Lung (tissue), 12 donors: Measurements from ENCODE around the gene ABCG2. TPM values are rescaled to one million over a fixed set of nuclear protein-coding genes. Genes with fewer than 3 reads are reported as not detected.
A peak's percentile ranks its signal among the peaks of the same experiment; 100 is the strongest.

Experiments used
- ATAC-seq: fragments of 200-7000 bp; cut with Tn5 transposase; one replicate; pipeline ENCODE4 v1.9.1; 2020; ENCODE audit warnings: moderate number of reproducible peaks; ENCODE audit not compliant: insufficient read depth, low FRiP score
- DNase-seq, 3 donors: peaks; one replicate each; pipeline ENCODE4 v3.0.0-alpha.2; 2013 to 2017
- H3K27ac ChIP-seq, 2 donors: one replicate each; pipeline ENCODE4 v1.5.1; 2013; ENCODE audit warnings: mild to moderate bottlenecking in 2 of 2, moderate library complexity in 2 of 2, control low read depth in 1 of 2, inconsistent platforms in 1 of 2, low read depth in 1 of 2, low read length in 1 of 2
- H3K27me3 ChIP-seq, 3 donors: one replicate each; pipeline ENCODE4 v1.5.1; 2013; ENCODE audit warnings: low read length in 2 of 3; ENCODE audit not compliant: control insufficient read depth in 3 of 3, insufficient read depth in 3 of 3
- H3K36me3 ChIP-seq, 4 donors: one replicate each; pipeline ENCODE4 v1.5.1; 2013; ENCODE audit warnings: low read length in 4 of 4, mild to moderate bottlenecking in 1 of 4, moderate library complexity in 1 of 4; ENCODE audit not compliant: control insufficient read depth in 4 of 4, insufficient read depth in 4 of 4
- H3K4me1 ChIP-seq, 5 donors: one replicate each; pipeline ENCODE4 v1.5.1; 2013; ENCODE audit warnings: low read length in 5 of 5, mild to moderate bottlenecking in 2 of 5, moderate library complexity in 1 of 5; ENCODE audit not compliant: control insufficient read depth in 5 of 5, insufficient read depth in 5 of 5
- H3K4me3 ChIP-seq: one replicate; pipeline ENCODE4 v1.5.1; 2013; ENCODE audit warnings: mild to moderate bottlenecking, control low read depth, moderate library complexity
- H3K9ac ChIP-seq, 2 donors: one replicate each; pipeline ENCODE4 v1.5.1; 2013; ENCODE audit warnings: low read length in 2 of 2, control low read depth in 1 of 2; ENCODE audit not compliant: insufficient read depth in 1 of 2
- H3K9me3 ChIP-seq, 4 donors: one replicate each; pipeline ENCODE4 v1.5.1; 2013; ENCODE audit warnings: low read length in 3 of 4, mild to moderate bottlenecking in 1 of 4, moderate library complexity in 1 of 4; ENCODE audit not compliant: control insufficient read depth in 4 of 4, insufficient read depth in 3 of 4
- CTCF ChIP-seq: IDR thresholded peaks from 2 replicates; pipeline ENCODE4 v1.5.1; 2012; ENCODE audit warnings: mild to moderate bottlenecking; ENCODE audit errors: control extremely low read depth, extremely low read depth
- WGBS, 2 donors: extraction: QIAGEN DNeasy Blood & Tissue Kit; methylation state at CpG; one replicate each; pipeline ENCODE4 v1.1.7; 2013; 5-methylcytosine and 5-hydroxymethylcytosine counted together
- polyA plus RNA-seq, 2 donors: library from polyadenylated mRNA; stranded (reverse); fragments of 200-250 nt; gene quantifications; one replicate each; pipeline ENCODE4 v1.2.1, GENCODE V29; 2013
- total RNA-seq, 2 donors: library from RNA; depleted of rRNA in 1 of 2; stranded (reverse); fragments of >200 nt in 1 of 2; gene quantifications; one replicate each; pipeline ENCODE4 v1.2.1, GENCODE V29; 2014 to 2021
- donor health status: control.
- donor health status: control.
- donor health status: Bipolar disorder and iron deficiency.
- donor health status: healthy.
- donor health status: DM: yes; HTN: yes; CAD: no.

The ABCG2 gene
- total and polyA plus RNA-seq, 4 donors, result 1.0 to 15.7 (median 3.3) TPM

GRCh38 chr4:88166608-88167007 is 8.2 kb upstream of the ABCG2 start:
- Histone ChIP-seq H3K27me3 (no peaks in the 10 kb centered on the region), H3K27ac (no peak overlapping the region), H3K9ac (no peak overlapping the region), H3K9me3 (peaks cover 0 to 3% (median 0%) of the 10 kb centered on the region in 4 donors), H3K4me1 (no peaks in the 10 kb centered on the region), H3K36me3 (peaks cover 0 to 2% (median 0%) of the 10 kb centered on the region in 4 donors), H3K4me3 (no peak overlapping the region)
- TF ChIP-seq CTCF, result no peak
- 88 to 95% methylated on average over 3 of the region's 3 CpGs for WGBS, 2 donors
- DNase-seq (no peak), ATAC-seq (no peak)

- WGBS, 2 donors, result 92 to 96% methylated on average over 6 of the region's 6 CpGs
- Histone ChIP-seq H3K27ac (no peak overlapping the region), H3K4me1 (peaks cover 0 to 4% (median 0%) of the 10 kb centered on the region in 5 donors), H3K36me3 (peaks cover 0 to 2% (median 0%) of the 10 kb centered on the region in 4 donors), H3K27me3 (no peaks in the 10 kb centered on the region), H3K4me3 (no peak overlapping the region), H3K9me3 (peaks cover 0 to 3% (median 0%) of the 10 kb centered on the region in 4 donors), H3K9ac (no peak overlapping the region)
- no peak for ATAC-seq
- DNase-seq, result no peak
- TF ChIP-seq CTCF, result no peak
Observed at GRCh38 chr4:88163336-88163735, 4.9 kb upstream of the ABCG2 start.

- H3K9ac ChIP-seq, result no peak overlapping the region
- H3K27me3 ChIP-seq, result no peaks in the 10 kb centered on the region
- no peak overlapping the region for H3K4me3 ChIP-seq
- H3K27ac ChIP-seq, result no peak overlapping the region
- H3K9me3 ChIP-seq, result peaks cover 0 to 3% (median 0%) of the 10 kb centered on the region in 4 donors
- H3K36me3 ChIP-seq, result peaks cover 0 to 2% (median 0%) of the 10 kb centered on the region in 4 donors
- DNase-seq (no peak), ATAC-seq (no peak)
- peaks cover 0 to 4% (median 0%) of the 10 kb centered on the region in 5 donors for H3K4me1 ChIP-seq
- no peak for TF ChIP-seq CTCF
Observed at GRCh38 chr4:88162626-88163025, 4.2 kb upstream of the ABCG2 start.

- peak in 1 of 3 donors; percentile 17 for DNase-seq
- peak overlapping the region; percentile 21 for H3K4me3 ChIP-seq
- H3K36me3 ChIP-seq, result no peaks in the 10 kb centered on the region
- peaks cover 0 to 3% (median 0%) of the 10 kb centered on the region in 3 donors for H3K27me3 ChIP-seq
- 18 to 24% methylated on average over 14 of the region's 14 CpGs for WGBS, 2 donors
- peak overlapping the region in 1 of 2 donors; percentile 41 for H3K27ac ChIP-seq
- no peak for TF ChIP-seq CTCF
- H3K9ac ChIP-seq, result no peak overlapping the region
- H3K9me3 ChIP-seq, result peaks cover 0 to 2% (median 0%) of the 10 kb centered on the region in 4 donors
- no peak for ATAC-seq
- H3K4me1 ChIP-seq, result peaks cover 0 to 4% (median 0%) of the 10 kb centered on the region in 5 donors
Observed at GRCh38 chr4:88159229-88159725, 838 bp upstream of the ABCG2 start.
